Activated CD8-positive, alpha-beta memory T cell treated with anti-CD3 and anti-CD28 coated beads for 24 hours (primary cell): ENCODE data around the gene LRRC37B.

Experiments
- DNase-seq: peaks from one replicate; pipeline ENCODE4 v3.0.0-alpha.2; 2020

LRRC37B gene

DNA sequence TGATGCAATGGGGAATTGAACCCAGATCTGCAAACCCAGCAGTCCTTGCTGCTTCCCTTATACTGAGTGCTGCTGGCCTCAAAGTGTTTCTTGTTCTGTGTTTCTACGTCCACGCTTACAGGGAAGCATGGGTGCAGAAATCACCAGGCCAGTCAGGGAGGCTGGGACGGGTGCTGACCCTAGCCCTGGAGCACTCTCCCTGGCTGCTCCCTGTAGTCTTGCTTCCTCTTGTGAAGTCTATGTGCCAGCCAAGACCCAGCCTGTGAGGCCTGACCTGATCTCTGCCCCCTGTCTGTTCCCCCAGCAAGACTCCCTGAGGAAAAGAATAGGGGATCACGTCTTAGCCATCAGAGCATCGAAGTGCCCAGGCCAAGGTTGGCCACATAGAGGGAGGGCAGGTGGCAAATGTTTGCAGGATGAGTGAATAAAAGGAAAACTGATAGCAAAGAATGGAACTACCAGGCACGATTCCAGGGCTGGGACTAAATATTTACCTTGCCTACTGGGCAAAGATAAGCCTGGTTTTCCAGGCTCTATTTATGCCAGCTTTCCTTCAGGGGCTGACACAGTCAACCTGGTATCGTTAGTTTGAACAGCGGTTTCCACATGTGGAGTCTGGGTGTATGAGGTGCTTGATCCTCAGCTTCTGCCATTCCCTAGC is 93.9 kb downstream of the LRRC37B start:
- peak; percentile 43 for DNase-seq

GRCh38 chr17:32102172-32102571 is 95.0 kb downstream of the LRRC37B start:
- DNase-seq: peak; percentile 28

- DNase-seq: no peak
Measured at GRCh38 chr17:32102646-32103186, 95.5 kb downstream of the LRRC37B start.
